Endothelial cell of umbilical vein (primary cell): Measurements from ENCODE around the gene SP8. TPM values are rescaled to one million over a fixed set of nuclear protein-coding genes. Genes with fewer than 3 reads are reported as not detected.

Source experiments
- BruUV-seq: library from RNA; stranded (reverse); fragments of 400-500 nt; replicated peaks from 2 replicates; lab custom pipeline; 2021; lab: Mats Ljungman, UMichigan
- CTCF ChIA-PET: fragments of 300-600, 350-600 bp; sonication (Branson Sonifier 250); formaldehyde crosslinking; loops from one replicate; lab custom pipeline; 2021; ENCODE audit warnings: antibody characterized with exemption, inconsistent platforms; lab: Charles Lee
- POLR2A ChIA-PET: fragments of 300-600, 350-600 bp; sonication (Branson Sonifier 250); formaldehyde crosslinking; loops from one replicate; lab custom pipeline; 2021; ENCODE audit warnings: antibody characterized with exemption, inconsistent platforms; lab: Charles Lee
- DNase-seq: peaks from one replicate; pipeline ENCODE4 v3.0.0-alpha.2; 2011; ENCODE audit warnings: low read depth, low spot score
- FAIRE-seq: peaks from 2 replicates; lab custom pipeline; 2011; peaks lifted over from hg19 to GRCh38; lab: Jason Lieb, UNC
- H2AFZ ChIP-seq: 2 replicates; pipeline ENCODE4 v1.6.0; 2012; ENCODE audit warnings: low read depth, low read length, control low read depth, inconsistent platforms
- H3K27ac ChIP-seq: 2 replicates; pipeline ENCODE4 v1.5.1; 2011; ENCODE audit warnings: low read depth, mild to moderate bottlenecking, control low read depth, low read length, moderate library complexity; ENCODE audit not compliant: insufficient read depth
- H3K27me3 ChIP-seq, 2 experiments: 2 replicates each; pipeline versions ENCODE4 v1.6.0 to v1.6.1; 2011; ENCODE audit warnings: low read length in 2 of 2, mixed read lengths in 1 of 2; ENCODE audit not compliant: control insufficient read depth in 2 of 2, insufficient read depth in 2 of 2
- H3K36me3 ChIP-seq, 2 experiments: 2 replicates in 1 of 2; 3 replicates in 1 of 2; pipeline ENCODE4 v1.5.1; 2011; ENCODE audit warnings: low read length in 2 of 2, mild to moderate bottlenecking in 1 of 2, moderate library complexity in 1 of 2; ENCODE audit not compliant: control insufficient read depth in 2 of 2, insufficient read depth in 2 of 2; ENCODE audit errors: extremely low read depth in 1 of 2
- H3K4me1 ChIP-seq: 3 replicates; pipeline ENCODE4 v1.5.1; 2011; ENCODE audit warnings: mild to moderate bottlenecking, low read length; ENCODE audit not compliant: control insufficient read depth, insufficient read depth; ENCODE audit errors: extremely low read depth
- H3K4me2 ChIP-seq: 2 replicates; pipeline ENCODE4 v1.6.1; 2011; ENCODE audit warnings: low read length, control low read depth, mixed read lengths; ENCODE audit not compliant: insufficient read depth
- H3K4me3 ChIP-seq, 3 experiments: fragments of 200-600 bp in 1 of 3; sonication (generic), shearing (Covaris generic) in 1 of 3; replicated peaks in 1 of 3; 2 replicates each; pipeline ENCODE4 v1.5.1; 2011 to 2016; ENCODE audit warnings: control low read depth in 3 of 3, low read length in 3 of 3, mild to moderate bottlenecking in 2 of 3, inconsistent platforms in 1 of 3, low read depth in 1 of 3, moderate library complexity in 1 of 3; ENCODE audit not compliant: insufficient read depth in 1 of 3
- H3K79me2 ChIP-seq: 2 replicates; pipeline ENCODE4 v1.6.0; 2012; ENCODE audit warnings: low read length, inconsistent platforms; ENCODE audit not compliant: control insufficient read depth, insufficient read depth
- H3K9ac ChIP-seq: replicated peaks from 2 replicates; pipeline ENCODE3; 2011; ENCODE audit warnings: low read length, control low read depth; ENCODE audit not compliant: insufficient read depth; ENCODE audit errors: extremely low read depth
- H3K9me1 ChIP-seq: replicated peaks from 3 replicates; pipeline ENCODE4 v1.6.0; 2011; ENCODE audit warnings: mild to moderate bottlenecking, low read length; ENCODE audit not compliant: control insufficient read depth, insufficient read depth; ENCODE audit errors: extremely low read depth
- H3K9me3 ChIP-seq: replicated peaks from 2 replicates; pipeline ENCODE4 v1.5.1; 2012; ENCODE audit warnings: low read length, inconsistent platforms; ENCODE audit not compliant: control insufficient read depth, insufficient read depth
- H4K20me1 ChIP-seq: replicated peaks from 2 replicates; pipeline ENCODE3; 2011; ENCODE audit warnings: mild to moderate bottlenecking, low read length; ENCODE audit not compliant: control insufficient read depth, insufficient read depth; ENCODE audit errors: extremely low read depth
- EZH2 ChIP-seq: IDR thresholded peaks from 2 replicates; pipeline ENCODE4 v1.6.1; 2012; ENCODE audit warnings: borderline replicate concordance, low read depth, mild to moderate bottlenecking, moderate library complexity, low read length, inconsistent platforms; ENCODE audit not compliant: severe bottlenecking
- FOS ChIP-seq: IDR thresholded peaks from 2 replicates; pipeline ENCODE4 v1.6.1; 2011; ENCODE audit warnings: mild to moderate bottlenecking, low read length, moderate library complexity, borderline replicate concordance; ENCODE audit not compliant: insufficient read depth
- GATA2 ChIP-seq: IDR thresholded peaks from 2 replicates; pipeline ENCODE4 v1.7.0; 2011; ENCODE audit warnings: low read depth, mild to moderate bottlenecking, moderate library complexity, mixed read lengths, low read length; ENCODE audit not compliant: insufficient read length, insufficient read depth
- JUN ChIP-seq: IDR thresholded peaks from 2 replicates; pipeline ENCODE4 v1.6.1; 2011; ENCODE audit warnings: borderline replicate concordance, low read depth; ENCODE audit not compliant: insufficient read length, insufficient read depth
- MYC ChIP-seq: IDR thresholded peaks from one replicate; pipeline ENCODE4 v1.6.1; 2011; ENCODE audit warnings: mild to moderate bottlenecking, low read depth, low read length
- POLR2A ChIP-seq: IDR thresholded peaks from 2 replicates; pipeline ENCODE4 v1.6.1; 2012; ENCODE audit warnings: low read depth, mild to moderate bottlenecking, control low read depth, low read length
- POLR2AphosphoS5 ChIP-seq: IDR thresholded peaks from 2 replicates; pipeline ENCODE4 v1.6.1; 2012; ENCODE audit warnings: low read depth, mild to moderate bottlenecking, control low read depth, low read length, moderate library complexity; ENCODE audit not compliant: insufficient read depth
- dilution Hi-C: fragments of 300-500 bp; cut with MboI; formaldehyde crosslinking; loops from one replicate; pipeline ENCODE4 v1.15.0; 2019; ENCODE audit warnings: low sequenced_read_pairs; ENCODE audit not compliant: extremely low pct_ligation_motif_present
- intact Hi-C: fragments of 100-400 bp; cut with micrococcal nuclease; formaldehyde crosslinking; loops from one replicate; pipeline ENCODE4 v1.10.0; 2022
- polyA plus RNA-seq, 4 experiments: library from polyadenylated mRNA; depleted of rRNA in 3 of 4; stranded (reverse) in 3 of 4; unstranded in 1 of 4; fragments of >200 nt; gene quantifications; 2 replicates each; pipeline versions ENCODE4 v1.2.1 to v1.2.3, GENCODE V29; 2011 to 2012; ENCODE audit warnings: missing spikeins in 1 of 4
- total RNA-seq: library from RNA; stranded (reverse); gene quantifications from 2 replicates; pipeline ENCODE4 v1.2.3, GENCODE V29; 2021
- TF ChIP-seq, protein P1 (sequence below), 2 donors: IDR thresholded peaks; 1 replicate in 1 of 2; 2 replicates in 1 of 2; pipeline ENCODE4 v1.5.1; 2011; ENCODE audit warnings: low read length in 2 of 2, mild to moderate bottlenecking in 2 of 2, moderate library complexity in 2 of 2, control low read depth in 1 of 2, inconsistent platforms in 1 of 2, low read depth in 1 of 2; ENCODE audit not compliant: insufficient read depth in 1 of 2; ENCODE audit errors: extremely low read depth in 1 of 2
- TF ChIP-seq, protein P2 (sequence below): IDR thresholded peaks from 2 replicates; pipeline ENCODE4 v1.6.1; 2011; ENCODE audit not compliant: insufficient read depth, insufficient read length

Gene SP8
- total and polyA plus RNA-seq, 2 donors (not counting 3 experiments of a cell fraction or from before 2014, with no cell fraction given): 0.38 to 0.92 TPM

DNA sequence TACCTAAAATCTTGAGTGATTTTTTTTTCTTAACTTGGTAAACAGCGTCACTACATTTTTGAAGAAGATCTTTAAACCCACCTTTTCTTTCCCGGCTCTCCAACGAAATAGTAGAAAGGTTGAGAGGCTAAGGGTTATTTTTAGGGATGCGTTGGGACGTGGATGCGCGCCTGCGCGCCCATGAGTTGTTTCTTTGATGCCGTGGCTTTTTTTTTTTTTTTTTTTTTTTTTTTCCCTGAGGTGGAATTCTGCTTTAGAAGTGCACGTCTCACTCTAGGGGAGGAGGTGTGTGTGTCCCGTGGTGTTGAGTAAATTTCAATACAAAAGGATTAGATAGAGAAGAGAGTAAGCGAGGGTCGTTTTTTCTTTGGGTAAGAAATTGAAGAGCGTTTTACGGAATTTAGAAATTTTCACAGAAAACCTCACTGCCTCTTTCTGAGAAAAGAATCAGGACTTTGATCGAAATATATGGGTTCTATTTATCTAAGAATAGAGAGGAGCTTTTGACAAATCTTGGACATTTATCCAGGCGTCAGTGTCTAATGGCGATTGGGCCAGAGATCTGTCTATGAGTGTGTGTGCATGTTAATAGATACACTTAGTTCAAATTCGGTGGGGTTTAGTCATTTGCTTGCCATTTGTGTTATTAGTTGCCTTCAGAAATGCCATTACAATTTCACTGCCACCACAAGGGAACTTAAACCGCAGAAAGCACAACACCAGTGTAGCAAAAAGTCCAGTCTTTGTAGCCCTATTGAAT is 1.2 kb upstream of the SP8 start:
- Histone ChIP-seq H3K27ac (no peak overlapping the region), H3K27me3 (peaks cover 80 to 97% of the 10 kb centered on the region in 2 experiments), H3K4me3 (no peak overlapping the region), H3K9me1 (no peaks in the 10 kb centered on the region), H3K79me2 (no peaks in the 10 kb centered on the region), H2AFZ (no peak overlapping the region), H3K4me1 (peaks cover 19% of the 10 kb centered on the region), H4K20me1 (no peaks in the 10 kb centered on the region), H3K9ac (no peak overlapping the region), H3K4me2 (no peak overlapping the region), H3K36me3 (no peaks in the 10 kb centered on the region), H3K9me3 (no peaks in the 10 kb centered on the region)
- dilution Hi-C loops: no loop called here
- ChIA-PET POLR2A (interaction anchor here (0.7 kb wide), 1 partner anchor 8 kb away, joined by 11 read pairs; no protein-coding TSS in a partner anchor), CTCF (no interaction called here)
- no TSS peak for BruUV-seq
- DNase-seq (no peak), FAIRE-seq (peak; percentile 33)
- intact Hi-C loops: loop anchor here (1.0 to 10.0 kb wide), 5 partner anchors 8 to 1717 kb away; partner anchors contain the start of genes CDCA7L and STEAP1B
- TF ChIP-seq POLR2A: no peak
- TF ChIP-seq, protein P1, sequence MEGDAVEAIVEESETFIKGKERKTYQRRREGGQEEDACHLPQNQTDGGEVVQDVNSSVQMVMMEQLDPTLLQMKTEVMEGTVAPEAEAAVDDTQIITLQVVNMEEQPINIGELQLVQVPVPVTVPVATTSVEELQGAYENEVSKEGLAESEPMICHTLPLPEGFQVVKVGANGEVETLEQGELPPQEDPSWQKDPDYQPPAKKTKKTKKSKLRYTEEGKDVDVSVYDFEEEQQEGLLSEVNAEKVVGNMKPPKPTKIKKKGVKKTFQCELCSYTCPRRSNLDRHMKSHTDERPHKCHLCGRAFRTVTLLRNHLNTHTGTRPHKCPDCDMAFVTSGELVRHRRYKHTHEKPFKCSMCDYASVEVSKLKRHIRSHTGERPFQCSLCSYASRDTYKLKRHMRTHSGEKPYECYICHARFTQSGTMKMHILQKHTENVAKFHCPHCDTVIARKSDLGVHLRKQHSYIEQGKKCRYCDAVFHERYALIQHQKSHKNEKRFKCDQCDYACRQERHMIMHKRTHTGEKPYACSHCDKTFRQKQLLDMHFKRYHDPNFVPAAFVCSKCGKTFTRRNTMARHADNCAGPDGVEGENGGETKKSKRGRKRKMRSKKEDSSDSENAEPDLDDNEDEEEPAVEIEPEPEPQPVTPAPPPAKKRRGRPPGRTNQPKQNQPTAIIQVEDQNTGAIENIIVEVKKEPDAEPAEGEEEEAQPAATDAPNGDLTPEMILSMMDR (IDR thresholded peaks at IDR 0.05; ENCODE audit: extremely low read depth in 1 of 2, insufficient read depth in 1 of 2, low read depth in 1 of 2, low read length in 2 of 2): no peak
- TF ChIP-seq MYC: no peak
- no peak for TF ChIP-seq JUN
- TF ChIP-seq GATA2: no peak
- no peak for TF ChIP-seq POLR2AphosphoS5
- TF ChIP-seq, protein P2, sequence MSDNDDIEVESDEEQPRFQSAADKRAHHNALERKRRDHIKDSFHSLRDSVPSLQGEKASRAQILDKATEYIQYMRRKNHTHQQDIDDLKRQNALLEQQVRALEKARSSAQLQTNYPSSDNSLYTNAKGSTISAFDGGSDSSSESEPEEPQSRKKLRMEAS: no peak
- no peak for TF ChIP-seq FOS
- TF ChIP-seq EZH2: no peak
